Muscle layer of duodenum (tissue), 2 donors: ENCODE results near the gene PAX6.

Experiments used
- H3K27ac ChIP-seq: one replicate; pipeline ENCODE4 v1.7.0; 2013; ENCODE audit warnings: mild to moderate bottlenecking, low read length
- H3K27me3 ChIP-seq: one replicate; pipeline ENCODE4 v1.7.0; 2013; ENCODE audit warnings: low read depth, mild to moderate bottlenecking, control low read depth, low read length
- H3K36me3 ChIP-seq, 2 donors: one replicate each; pipeline ENCODE4 v1.7.0; 2013; ENCODE audit warnings: low read length in 2 of 2, control low read depth in 1 of 2, mild to moderate bottlenecking in 1 of 2; ENCODE audit not compliant: insufficient read depth in 2 of 2, control insufficient read depth in 1 of 2
- H3K4me1 ChIP-seq, 2 donors: one replicate each; pipeline ENCODE4 v1.7.0; 2013; ENCODE audit warnings: low read length in 2 of 2, mild to moderate bottlenecking in 2 of 2, control low read depth in 1 of 2, moderate library complexity in 1 of 2; ENCODE audit not compliant: insufficient read depth in 2 of 2, control insufficient read depth in 1 of 2
- H3K4me3 ChIP-seq, 2 donors: one replicate each; pipeline ENCODE4 v1.7.0; 2013; ENCODE audit warnings: low read length in 2 of 2, low read depth in 1 of 2, mild to moderate bottlenecking in 1 of 2
- H3K9me3 ChIP-seq, 2 donors: one replicate each; pipeline ENCODE4 v1.7.0; 2013; ENCODE audit warnings: low read length in 2 of 2, control low read depth in 1 of 2, mild to moderate bottlenecking in 1 of 2; ENCODE audit not compliant: control insufficient read depth in 1 of 2
- donor health status: healthy.

PAX6 gene

GRCh38 chr11:31740131-31740530 is 71.0 kb downstream of the PAX6 start:
- Histone ChIP-seq H3K27me3 (no peaks in the 10 kb centered on the region), H3K4me3 (no peak overlapping the region), H3K27ac (no peak overlapping the region), H3K9me3 (peaks cover 0 to 8% of the 10 kb centered on the region in 2 donors), H3K4me1 (no peaks in the 10 kb centered on the region), H3K36me3 (peaks cover 0 to 5% of the 10 kb centered on the region in 2 donors)
